ENCODE data around the gene ASIC2. TPM values are rescaled to one million over a fixed set of nuclear protein-coding genes. Genes with fewer than 3 reads are reported as not detected.
"Not testable (repeated sequence)": the region's sequence is repeated elsewhere in the genome, so short reads cannot be mapped to it uniquely, and the experiment has no call there.

Gene ASIC2
- total RNA-seq, 1 donor from 2014 or later = not detected

GRCh38 chr17:32995416-32996045 lies 297.6 kb downstream of the ASIC2 start:
- H3K27me3 ChIP-seq = no peaks in the 10 kb centered on the region
- H3K27ac ChIP-seq = no peak overlapping the region
- TF ChIP-seq CTCF (IDR thresholded peaks at IDR 0.05) = no peak
- peaks cover 0 to 3% of the 10 kb centered on the region in 2 donors for H3K4me1 ChIP-seq
- no peak overlapping the region for H3K4me3 ChIP-seq
- H3K36me3 ChIP-seq = no peaks in the 10 kb centered on the region
- intact Hi-C loops (cut with DNase I) = loop anchor here (10.0 kb wide), 1 partner anchor 511 kb away; the partner anchor contains the start of gene CDK5R1
- no peaks in the 10 kb centered on the region for H3K9me3 ChIP-seq
- no peak for DNase-seq (ENCODE audit: low spot score in 2 of 2)

- Histone ChIP-seq H3K27ac (no peak overlapping the region), H3K9me3 (peaks cover 0 to under 1% of the 10 kb centered on the region in 2 donors), H3K4me3 (no peak overlapping the region), H3K27me3 (no peaks in the 10 kb centered on the region), H3K36me3 (no peaks in the 10 kb centered on the region), H3K4me1 (peaks cover 0 to 3% of the 10 kb centered on the region in 2 donors)
- DNase-seq (ENCODE audit: low spot score in 2 of 2) = no peak
- TF ChIP-seq CTCF (IDR thresholded peaks at IDR 0.05) = no peak
- intact Hi-C loops (cut with DNase I) = loop anchor here (10.0 kb wide), 1 partner anchor 509 kb away; the partner anchor contains the start of gene CDK5R1
These were observed 299.1 kb downstream of the ASIC2 start for GRCh38 chr17:32993977-32994376.

- Histone ChIP-seq H3K9me3 (peaks cover 0 to 4% of the 10 kb centered on the region in 2 donors), H3K27ac (no peak overlapping the region), H3K4me3 (no peak overlapping the region), H3K27me3 (no peaks in the 10 kb centered on the region), H3K4me1 (no peaks in the 10 kb centered on the region), H3K36me3 (no peaks in the 10 kb centered on the region)
- TF ChIP-seq CTCF (IDR thresholded peaks at IDR 0.05) = no peak
- intact Hi-C loops (cut with DNase I) = loop anchor here (10.0 kb wide), 1 partner anchor 508 kb away; the partner anchor contains the start of gene CDK5R1
- DNase-seq (ENCODE audit: low spot score in 2 of 2) = no peak
These were observed 300.6 kb downstream of the ASIC2 start for GRCh38 chr17:32992321-32993033.

GRCh38 chr17:32988481-32989101 lies 304.5 kb downstream of the ASIC2 start:
- H3K9me3 ChIP-seq = peaks cover 0 to 4% of the 10 kb centered on the region in 2 donors
- intact Hi-C loops (cut with DNase I) = no loop called here
- no peak overlapping the region for H3K4me3 ChIP-seq
- H3K36me3 ChIP-seq = no peaks in the 10 kb centered on the region
- TF ChIP-seq CTCF (IDR thresholded peaks at IDR 0.05) = no peak
- DNase-seq (ENCODE audit: low spot score in 2 of 2) = no peak
- H3K27me3 ChIP-seq = no peaks in the 10 kb centered on the region
- no peaks in the 10 kb centered on the region for H3K4me1 ChIP-seq
- no peak overlapping the region for H3K27ac ChIP-seq

- H3K4me3 ChIP-seq; intact Hi-C loops (cut with DNase I); H3K9me3 ChIP-seq; H3K27me3 ChIP-seq; DNase-seq (ENCODE audit: low spot score in 2 of 2); H3K36me3 ChIP-seq; H3K27ac ChIP-seq; H3K4me1 ChIP-seq: not testable (repeated sequence)
These were observed 305.2 kb downstream of the ASIC2 start for GRCh38 chr17:32987868-32988267.

- intact Hi-C loops (cut with DNase I); H3K27ac ChIP-seq; H3K4me3 ChIP-seq; H3K9me3 ChIP-seq; DNase-seq (ENCODE audit: low spot score in 2 of 2); H3K27me3 ChIP-seq; H3K4me1 ChIP-seq; H3K36me3 ChIP-seq: not testable (repeated sequence)
These were observed 305.7 kb downstream of the ASIC2 start for GRCh38 chr17:32987453-32987805.

Data from ascending aorta (tissue), 2 donors.